Suppressor macrophage treated with lipopolysaccharide for 1 hour (primary cell): ENCODE measurements around the gene PI4KA.
A peak's percentile ranks its signal among the peaks of the same experiment; 100 is the strongest.
"Not testable (repeated sequence)": the region's sequence is repeated elsewhere in the genome, so short reads cannot be mapped to it uniquely, and the experiment has no call there.

Experiments used
- DNase-seq, 3 donors: peaks; one replicate each; pipeline ENCODE4 v3.0.0-alpha.2; 2020 to 2022

PI4KA gene

GRCh38 chr22:20746431-20747189, 112.0 kb downstream of the PI4KA start:
- DNase-seq: no peak

- DNase-seq: no peak
Observed at GRCh38 chr22:20745119-20745518, 113.5 kb downstream of the PI4KA start.

GRCh38 chr22:20744456-20744855, 114.2 kb downstream of the PI4KA start:
- DNase-seq: no peak

GRCh38 chr22:20742764-20743163, 115.8 kb downstream of the PI4KA start:
- no peak for DNase-seq

GRCh38 chr22:20741634-20742581, 116.7 kb downstream of the PI4KA start:
- peak; percentile 50 to 53 (median 50) for DNase-seq

- no peak for DNase-seq
Observed at GRCh38 chr22:20741008-20741633, 117.5 kb downstream of the PI4KA start.

- DNase-seq: no peak
Observed at GRCh38 chr22:20740222-20740951, 118.2 kb downstream of the PI4KA start.

GRCh38 chr22:20738394-20739089, 120.1 kb downstream of the PI4KA start:
- peak; percentile 60 to 69 (median 65) for DNase-seq

GRCh38 chr22:20736891-20737290, 121.7 kb downstream of the PI4KA start:
- DNase-seq: not testable (repeated sequence)

- DNase-seq: not testable (repeated sequence)
Observed at GRCh38 chr22:20735356-20736162, 123.1 kb downstream of the PI4KA start.

GRCh38 chr22:20732431-20732830, 126.2 kb downstream of the PI4KA start:
- DNase-seq: not testable (repeated sequence)

GRCh38 chr22:20729194-20729593, 129.4 kb downstream of the PI4KA start:
- DNase-seq: no peak

- no peak for DNase-seq
Observed at GRCh38 chr22:20728523-20729190, 130.0 kb downstream of the PI4KA start.

- no peak for DNase-seq
Observed at GRCh38 chr22:20727118-20728015, 131.2 kb downstream of the PI4KA start.

- DNase-seq: no peak
Observed at GRCh38 chr22:20725987-20726558, 132.5 kb downstream of the PI4KA start.

- DNase-seq: no peak
Observed at GRCh38 chr22:20724676-20725454, 133.7 kb downstream of the PI4KA start.

- DNase-seq: no peak
Observed at GRCh38 chr22:20721409-20722218, 137.0 kb downstream of the PI4KA start.
